ENCODE data around the gene ULK4. TPM values are rescaled to one million over a fixed set of nuclear protein-coding genes. Genes with fewer than 3 reads are reported as not detected.
A peak's percentile ranks its signal among the peaks of the same experiment; 100 is the strongest.

ULK4 gene
- total RNA-seq: 1 to 10 TPM; 2.0 to 3.0 (median 2.3) TPM

GRCh38 chr3:41961751-41962679 is at the start of gene ULK4:
Gene ULK4, minus strand, starts transcription at chr3:41962103. Its CDS starts 7,344 bp downstream, at chr3:41954759.
- peak in 1 of 2 donors; percentile 14 for TF ChIP-seq POLR2A (IDR thresholded peaks at IDR 0.05)
- TF ChIP-seq CTCF (IDR thresholded peaks at IDR 0.05 in 4 of 5, conservative IDR thresholded peaks at IDR 0.05 in 1 of 5): no peak
- no peaks in the 10 kb centered on the region for H3K27me3 ChIP-seq
- ATAC-seq (peak; percentile 98 to 99), DNase-seq (peak; percentile 96)
- peak within 1 kb of the TSS; percentile 71 to 95 (median 84) for H3K4me3 ChIP-seq
- H3K9me3 ChIP-seq: no peaks in the 10 kb centered on the region
- H3K36me3 ChIP-seq: no peaks in the 10 kb centered on the region
- intact Hi-C loops (cut with DNase I; ENCODE audit: low total_unique reads): loop anchor here (1.0 to 2.0 kb wide), 4 partner anchors 51 to 1509 kb away; partner anchors contain the start of gene CTNNB1
- peak within 1 kb of the TSS; percentile 49 to 79 (median 74) for H3K27ac ChIP-seq
- in situ Hi-C loops (cut with MboI; ENCODE audit: low sequenced_read_pairs in 4 of 4): no loop called here
- peaks cover 0 to 9% of the 10 kb centered on the region in 2 donors for H3K4me1 ChIP-seq

- Histone ChIP-seq H3K9me3 (no peaks in the 10 kb centered on the region), H3K27me3 (no peaks in the 10 kb centered on the region), H3K36me3 (no peaks in the 10 kb centered on the region), H3K27ac (peak overlapping the region in 1 of 4 donors; percentile 20), H3K4me1 (peaks cover 9 to 15% of the 10 kb centered on the region in 2 donors), H3K4me3 (no peak overlapping the region)
- ATAC-seq: no peak
- no peak for DNase-seq
- in situ Hi-C loops (cut with MboI; ENCODE audit: low sequenced_read_pairs in 4 of 4): loop anchor here in 3 of 4 donors (5.0 to 25.0 kb wide), 4 partner anchors 82 to 177 kb away; partner anchors contain the start of gene TRAK1 (in 2 of the 3)
- no peak for TF ChIP-seq CTCF (IDR thresholded peaks at IDR 0.05 in 4 of 5, conservative IDR thresholded peaks at IDR 0.05 in 1 of 5)
- no peak for TF ChIP-seq POLR2A (IDR thresholded peaks at IDR 0.05)
- intact Hi-C loops (cut with DNase I; ENCODE audit: low total_unique reads): loop anchor here (10.0 kb wide), 2 partner anchors 116 to 214 kb away; no protein-coding TSS in a partner anchor
Measured at GRCh38 chr3:42010530-42010929, 48.6 kb upstream of the ULK4 start.

- Histone ChIP-seq H3K27me3 (no peaks in the 10 kb centered on the region), H3K9me3 (no peaks in the 10 kb centered on the region), H3K36me3 (no peaks in the 10 kb centered on the region), H3K4me1 (peaks cover 0 to 5% of the 10 kb centered on the region in 2 donors), H3K27ac (no peak overlapping the region), H3K4me3 (no peak overlapping the region)
- no peak for DNase-seq
- intact Hi-C loops (cut with DNase I; ENCODE audit: low total_unique reads) (no loop called here), in situ Hi-C loops (cut with MboI; ENCODE audit: low sequenced_read_pairs in 4 of 4) (loop anchor here in 2 of 4 donors (25.0 kb wide), 1 partner anchor 178 kb away; no protein-coding TSS in a partner anchor)
- TF ChIP-seq CTCF (IDR thresholded peaks at IDR 0.05 in 4 of 5, conservative IDR thresholded peaks at IDR 0.05 in 1 of 5) (no peak), POLR2A (IDR thresholded peaks at IDR 0.05) (no peak)
- ATAC-seq: no peak
Measured at GRCh38 chr3:42009456-42009855, 47.6 kb upstream of the ULK4 start.

GRCh38 chr3:42007785-42008184 is 45.9 kb upstream of the ULK4 start:
- Histone ChIP-seq H3K36me3 (no peaks in the 10 kb centered on the region), H3K4me1 (no peaks in the 10 kb centered on the region), H3K4me3 (no peak overlapping the region), H3K27ac (no peak overlapping the region), H3K9me3 (no peaks in the 10 kb centered on the region), H3K27me3 (no peaks in the 10 kb centered on the region)
- ATAC-seq (no peak), DNase-seq (no peak)
- intact Hi-C loops (cut with DNase I; ENCODE audit: low total_unique reads) (no loop called here), in situ Hi-C loops (cut with MboI; ENCODE audit: low sequenced_read_pairs in 4 of 4) (loop anchor here in 2 of 4 donors (25.0 kb wide), 1 partner anchor 180 kb away; no protein-coding TSS in a partner anchor)
- TF ChIP-seq POLR2A (IDR thresholded peaks at IDR 0.05) (no peak), CTCF (IDR thresholded peaks at IDR 0.05 in 4 of 5, conservative IDR thresholded peaks at IDR 0.05 in 1 of 5) (no peak)

All from gastrocnemius medialis (tissue), 4 donors.